ENCODE measurements around the gene NEMP2.

DNA sequence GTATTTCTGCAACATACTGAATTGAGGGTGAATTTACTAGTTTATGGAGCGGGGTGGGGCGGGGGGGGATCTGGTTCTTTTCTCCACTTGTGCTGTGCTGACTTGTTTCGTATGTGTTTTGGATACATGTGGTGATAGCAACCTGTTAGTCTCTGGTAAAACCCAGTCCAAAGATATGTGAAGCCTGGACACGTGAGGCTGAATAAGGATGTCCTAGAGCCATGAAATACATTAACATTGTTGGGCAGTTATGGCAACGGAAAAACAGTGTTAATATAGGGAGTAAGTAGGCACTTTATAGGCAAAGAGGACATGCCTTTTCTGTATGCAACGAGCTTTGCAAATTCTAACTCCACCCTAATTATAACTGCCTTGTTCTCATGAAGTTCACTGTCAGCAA, 42.1 kb upstream of the NEMP2 start:
- no peak for TF ChIP-seq POLR2A (IDR thresholded peaks at IDR 0.05)
- TF ChIP-seq, protein P1, sequence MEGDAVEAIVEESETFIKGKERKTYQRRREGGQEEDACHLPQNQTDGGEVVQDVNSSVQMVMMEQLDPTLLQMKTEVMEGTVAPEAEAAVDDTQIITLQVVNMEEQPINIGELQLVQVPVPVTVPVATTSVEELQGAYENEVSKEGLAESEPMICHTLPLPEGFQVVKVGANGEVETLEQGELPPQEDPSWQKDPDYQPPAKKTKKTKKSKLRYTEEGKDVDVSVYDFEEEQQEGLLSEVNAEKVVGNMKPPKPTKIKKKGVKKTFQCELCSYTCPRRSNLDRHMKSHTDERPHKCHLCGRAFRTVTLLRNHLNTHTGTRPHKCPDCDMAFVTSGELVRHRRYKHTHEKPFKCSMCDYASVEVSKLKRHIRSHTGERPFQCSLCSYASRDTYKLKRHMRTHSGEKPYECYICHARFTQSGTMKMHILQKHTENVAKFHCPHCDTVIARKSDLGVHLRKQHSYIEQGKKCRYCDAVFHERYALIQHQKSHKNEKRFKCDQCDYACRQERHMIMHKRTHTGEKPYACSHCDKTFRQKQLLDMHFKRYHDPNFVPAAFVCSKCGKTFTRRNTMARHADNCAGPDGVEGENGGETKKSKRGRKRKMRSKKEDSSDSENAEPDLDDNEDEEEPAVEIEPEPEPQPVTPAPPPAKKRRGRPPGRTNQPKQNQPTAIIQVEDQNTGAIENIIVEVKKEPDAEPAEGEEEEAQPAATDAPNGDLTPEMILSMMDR (IDR thresholded peaks at IDR 0.05), result no peak

Measured in lower leg skin (tissue), 3 donors.